Peyer's patch (tissue), 4 donors: ENCODE results near the gene PRR5L. TPM values are rescaled to one million over a fixed set of nuclear protein-coding genes. Genes with fewer than 3 reads are reported as not detected.

ENCODE experiments used
- DNase-seq, 3 donors: peaks; one replicate each; pipeline ENCODE4 v3.0.0-alpha.2; 2017 to 2019
- H3K27ac ChIP-seq, 4 donors: fragments of 200-600 bp; sonication (generic); one replicate each; pipeline ENCODE4 v1.5.1; 2016 to 2019
- H3K27me3 ChIP-seq, 2 donors: fragments of 200-600 bp; sonication (generic); one replicate each; pipeline ENCODE4 v1.5.1; 2019
- H3K36me3 ChIP-seq, 3 donors: fragments of 200-600 bp; sonication (generic); one replicate each; pipeline ENCODE4 v1.5.1; 2016 to 2019
- H3K4me1 ChIP-seq, 4 donors: fragments of 200-600 bp; sonication (generic); one replicate each; pipeline ENCODE4 v1.5.1; 2016 to 2019
- H3K4me3 ChIP-seq, 4 donors: fragments of 200-600 bp; sonication (generic); 1 replicate in 3 of 4; 2 replicates in 1 of 4; pipeline ENCODE4 v1.5.1; 2016 to 2019; ENCODE audit warnings: mild to moderate bottlenecking in 1 of 4
- H3K9me3 ChIP-seq, 4 donors: fragments of 200-600 bp; sonication (generic); one replicate each; pipeline ENCODE4 v1.5.1; 2016 to 2019; ENCODE audit warnings: mild to moderate bottlenecking in 1 of 4
- POLR2A ChIP-seq, 2 donors: fragments of 450-650 bp; IDR thresholded peaks; one replicate each; pipeline ENCODE4 v1.5.1; 2017; ENCODE audit warnings: antibody characterized with exemption in 2 of 2, mild to moderate bottlenecking in 2 of 2, moderate library complexity in 2 of 2
- total RNA-seq, 4 donors: library from RNA; depleted of rRNA; stranded (reverse); fragments of >200 nt; gene quantifications; one replicate each; pipeline ENCODE4 v1.1.0, GENCODE V29; 2016
- TF ChIP-seq, protein P1 (sequence below), 6 experiments: fragments of 450-650 bp in 4 of 6; fragments of 200-600 bp in 2 of 6; sonication (generic) in 1 of 6; IDR thresholded peaks; one replicate each; pipeline ENCODE4 v1.5.1; 2017 to 2019; ENCODE audit warnings: antibody characterized with exemption in 6 of 6, mild to moderate bottlenecking in 3 of 6, moderate library complexity in 1 of 6

PRR5L gene
- total RNA-seq, 4 donors from 2014 or later: 74.3 to 100 (median 89.9) TPM

GRCh38 chr11:36450110-36450572, 154.1 kb downstream of the PRR5L start:
- peak overlapping the region in 1 of 4 donors; percentile 11 for H3K4me3 ChIP-seq
- peaks cover 0 to 55% (median 0%) of the 10 kb centered on the region in 3 donors for H3K36me3 ChIP-seq
- peak overlapping the region in 1 of 4 donors; percentile 31 for H3K27ac ChIP-seq
- H3K9me3 ChIP-seq: no peaks in the 10 kb centered on the region
- DNase-seq: no peak
- no peaks in the 10 kb centered on the region for H3K27me3 ChIP-seq
- peaks cover 0 to 29% (median 3%) of the 10 kb centered on the region in 4 donors for H3K4me1 ChIP-seq
- TF ChIP-seq, protein P1, sequence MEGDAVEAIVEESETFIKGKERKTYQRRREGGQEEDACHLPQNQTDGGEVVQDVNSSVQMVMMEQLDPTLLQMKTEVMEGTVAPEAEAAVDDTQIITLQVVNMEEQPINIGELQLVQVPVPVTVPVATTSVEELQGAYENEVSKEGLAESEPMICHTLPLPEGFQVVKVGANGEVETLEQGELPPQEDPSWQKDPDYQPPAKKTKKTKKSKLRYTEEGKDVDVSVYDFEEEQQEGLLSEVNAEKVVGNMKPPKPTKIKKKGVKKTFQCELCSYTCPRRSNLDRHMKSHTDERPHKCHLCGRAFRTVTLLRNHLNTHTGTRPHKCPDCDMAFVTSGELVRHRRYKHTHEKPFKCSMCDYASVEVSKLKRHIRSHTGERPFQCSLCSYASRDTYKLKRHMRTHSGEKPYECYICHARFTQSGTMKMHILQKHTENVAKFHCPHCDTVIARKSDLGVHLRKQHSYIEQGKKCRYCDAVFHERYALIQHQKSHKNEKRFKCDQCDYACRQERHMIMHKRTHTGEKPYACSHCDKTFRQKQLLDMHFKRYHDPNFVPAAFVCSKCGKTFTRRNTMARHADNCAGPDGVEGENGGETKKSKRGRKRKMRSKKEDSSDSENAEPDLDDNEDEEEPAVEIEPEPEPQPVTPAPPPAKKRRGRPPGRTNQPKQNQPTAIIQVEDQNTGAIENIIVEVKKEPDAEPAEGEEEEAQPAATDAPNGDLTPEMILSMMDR (IDR thresholded peaks at IDR 0.05): no peak
- no peak for TF ChIP-seq POLR2A (IDR thresholded peaks at IDR 0.05)

DNA sequence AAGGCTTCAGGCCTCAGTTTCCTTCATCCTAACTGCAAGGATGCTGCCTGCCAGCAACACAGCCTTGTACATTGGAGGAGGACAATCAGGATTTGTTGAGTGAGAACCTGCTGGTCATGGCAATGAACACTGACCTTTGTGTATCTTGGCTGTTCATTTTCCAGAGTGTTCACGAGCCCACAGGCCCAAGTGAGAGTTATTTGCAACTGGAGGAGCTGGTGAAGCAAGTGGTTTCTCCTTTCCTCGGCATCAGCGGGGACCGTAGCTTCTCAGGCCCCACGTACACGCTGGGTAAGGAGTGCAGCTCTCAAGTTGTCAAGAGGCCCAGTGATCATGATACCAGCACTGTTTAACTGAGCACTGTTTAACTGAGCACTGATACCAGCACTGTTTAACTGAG, 155.0 kb downstream of the PRR5L start:
- Histone ChIP-seq H3K4me3 (no peak overlapping the region), H3K9me3 (no peaks in the 10 kb centered on the region), H3K27me3 (no peaks in the 10 kb centered on the region), H3K36me3 (peaks cover 0 to 63% (median 0%) of the 10 kb centered on the region in 3 donors), H3K27ac (no peak overlapping the region), H3K4me1 (peaks cover 0 to 29% (median 3%) of the 10 kb centered on the region in 4 donors)
- DNase-seq: no peak
- no peak for TF ChIP-seq POLR2A (IDR thresholded peaks at IDR 0.05)
- TF ChIP-seq, protein P1 (IDR thresholded peaks at IDR 0.05): no peak

DNA sequence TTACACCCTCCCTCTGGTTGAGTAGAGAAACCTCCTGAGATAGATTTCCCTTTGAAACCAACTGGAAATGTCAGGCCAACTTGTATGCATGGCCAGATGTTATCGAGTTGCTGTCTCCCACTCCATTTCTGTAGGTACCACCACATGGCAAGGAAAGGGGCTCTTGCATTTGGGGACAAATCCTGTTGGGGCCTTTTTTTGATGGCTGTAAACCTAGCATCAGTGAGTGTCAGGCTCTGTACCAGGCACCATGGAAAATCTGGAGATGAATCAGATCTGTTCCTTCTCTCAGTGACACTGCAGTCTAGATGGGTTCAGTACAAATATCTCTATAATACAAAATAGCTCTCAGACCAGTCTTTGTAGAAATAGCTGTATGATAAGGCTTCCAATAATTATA, 155.6 kb downstream of the PRR5L start:
- Histone ChIP-seq H3K4me3 (no peak overlapping the region), H3K36me3 (peaks cover 0 to 57% (median 0%) of the 10 kb centered on the region in 3 donors), H3K4me1 (peaks cover 0 to 29% (median 3%) of the 10 kb centered on the region in 4 donors), H3K27ac (no peak overlapping the region), H3K27me3 (no peaks in the 10 kb centered on the region), H3K9me3 (no peaks in the 10 kb centered on the region)
- TF ChIP-seq, protein P1 (IDR thresholded peaks at IDR 0.05): no peak
- no peak for TF ChIP-seq POLR2A (IDR thresholded peaks at IDR 0.05)
- no peak for DNase-seq

- Histone ChIP-seq H3K9me3 (no peaks in the 10 kb centered on the region), H3K27ac (peak overlapping the region in 2 of 4 donors; percentile 31 to 43), H3K4me3 (no peak overlapping the region), H3K27me3 (no peaks in the 10 kb centered on the region), H3K36me3 (peaks cover 0 to 52% (median 0%) of the 10 kb centered on the region in 3 donors), H3K4me1 (peaks cover 0 to 29% (median 3%) of the 10 kb centered on the region in 4 donors)
- DNase-seq: no peak
- no peak for TF ChIP-seq POLR2A (IDR thresholded peaks at IDR 0.05)
- TF ChIP-seq, protein P1 (IDR thresholded peaks at IDR 0.05): no peak
Observed at GRCh38 chr11:36452236-36452940, 156.3 kb downstream of the PRR5L start.

GRCh38 chr11:36452961-36453360, 156.9 kb downstream of the PRR5L start:
- DNase-seq: no peak
- Histone ChIP-seq H3K4me3 (no peak overlapping the region), H3K27me3 (no peaks in the 10 kb centered on the region), H3K9me3 (no peaks in the 10 kb centered on the region), H3K27ac (no peak overlapping the region), H3K4me1 (peaks cover 0 to 29% (median 3%) of the 10 kb centered on the region in 4 donors), H3K36me3 (peaks cover 0 to 47% (median 0%) of the 10 kb centered on the region in 3 donors)
- TF ChIP-seq, protein P1 (IDR thresholded peaks at IDR 0.05): no peak
- TF ChIP-seq POLR2A (IDR thresholded peaks at IDR 0.05): no peak
